ENCODE data around the gene ATXN10.

The ATXN10 gene

GRCh38 chr22:45832959-45833580 is 161.4 kb downstream of the ATXN10 start:
- no peak for DNase-seq

DNA sequence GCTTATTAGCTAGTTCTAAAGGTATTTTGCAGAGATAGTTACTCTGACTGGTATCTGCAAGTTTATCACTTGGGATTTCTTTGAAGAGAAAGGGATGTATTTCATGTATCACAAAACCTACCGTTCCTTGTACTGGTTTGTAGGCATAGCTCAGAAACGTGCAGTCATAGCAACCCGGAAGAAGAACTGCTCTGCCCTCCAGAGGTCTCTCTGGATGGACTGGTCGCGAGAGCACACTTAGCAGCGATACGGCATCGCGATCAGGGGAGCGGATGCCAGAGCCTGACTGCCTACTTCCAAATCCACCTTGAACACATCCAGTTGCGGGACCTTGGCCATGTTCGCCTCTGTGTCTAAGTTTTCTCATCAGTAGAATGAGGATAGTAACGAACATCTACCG is 162.0 kb downstream of the ATXN10 start:
- DNase-seq: no peak

DNA sequence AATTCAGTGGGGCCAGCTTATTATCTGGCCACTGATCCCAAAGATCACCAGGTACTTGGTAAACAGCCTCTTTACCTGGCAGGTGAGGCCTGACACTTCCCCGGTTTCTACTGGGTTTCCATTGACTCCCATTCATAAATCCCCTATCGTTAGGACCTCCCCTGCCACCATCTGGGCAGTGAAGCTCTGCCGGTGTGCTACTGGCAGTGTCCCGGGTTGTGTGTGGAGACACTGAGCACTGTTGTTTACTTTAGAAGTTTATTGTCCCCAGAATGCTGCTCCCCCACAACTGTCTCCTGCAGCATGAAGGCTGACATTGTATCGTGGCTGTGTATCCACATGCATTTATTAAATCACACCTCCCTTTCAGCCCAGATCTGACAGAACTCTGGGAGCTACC is 162.6 kb downstream of the ATXN10 start:
- no peak for DNase-seq

DNA sequence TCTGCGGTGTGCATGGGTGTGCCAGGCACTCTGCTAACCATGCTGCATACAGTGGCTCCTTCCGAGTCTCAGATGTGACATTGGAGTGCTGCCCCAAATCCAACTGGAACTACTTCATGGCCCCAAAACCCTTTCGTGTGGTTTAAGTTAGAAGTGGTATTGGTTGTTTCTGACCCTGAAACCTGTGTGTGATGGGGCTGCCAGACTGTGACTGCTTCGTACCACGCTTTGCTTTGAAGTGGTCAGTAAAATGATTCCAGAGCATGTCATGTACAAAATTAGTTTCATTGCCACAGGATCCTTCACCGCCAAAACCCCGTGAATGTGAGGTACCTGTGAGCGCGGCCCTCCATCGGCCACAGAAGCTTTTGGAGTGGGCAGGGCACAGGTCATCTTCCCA is 163.2 kb downstream of the ATXN10 start:
- no peak for DNase-seq

DNA sequence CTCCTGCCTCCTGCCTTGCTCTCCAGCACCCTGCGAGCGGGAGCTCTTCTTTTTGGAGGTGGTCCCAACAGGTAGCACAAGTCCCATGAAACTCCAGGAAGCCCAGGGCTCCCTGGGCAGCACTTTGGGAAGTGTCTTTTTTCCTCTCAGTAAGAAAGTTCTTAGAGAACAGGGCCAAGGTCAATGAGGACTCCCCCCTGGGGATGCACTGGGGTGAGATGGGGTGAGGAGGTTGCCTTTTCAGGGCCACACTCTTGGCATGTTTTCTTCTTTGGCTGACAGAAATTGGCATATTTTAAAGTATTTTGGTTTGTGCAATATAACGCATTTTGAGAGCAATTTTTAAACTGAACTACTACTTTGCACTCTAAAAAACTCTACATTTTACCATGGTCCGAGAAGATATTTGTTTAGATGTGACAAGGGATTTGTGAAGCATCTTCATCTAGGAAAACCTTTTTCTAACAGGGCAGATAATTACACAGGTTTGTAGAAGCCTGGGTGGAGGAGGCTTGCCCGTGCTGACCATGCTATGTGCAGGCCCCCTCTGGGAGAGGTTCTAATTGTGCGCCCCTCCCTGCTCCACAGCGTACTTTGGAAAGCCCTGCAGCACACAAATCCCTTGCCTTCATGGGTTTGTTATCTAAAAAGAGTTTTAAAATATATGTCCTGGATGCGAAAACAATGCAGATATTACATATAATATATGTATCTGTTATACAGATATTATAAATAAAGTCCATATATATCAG is 165.0 kb downstream of the ATXN10 start:
- no peak for DNase-seq

DNA sequence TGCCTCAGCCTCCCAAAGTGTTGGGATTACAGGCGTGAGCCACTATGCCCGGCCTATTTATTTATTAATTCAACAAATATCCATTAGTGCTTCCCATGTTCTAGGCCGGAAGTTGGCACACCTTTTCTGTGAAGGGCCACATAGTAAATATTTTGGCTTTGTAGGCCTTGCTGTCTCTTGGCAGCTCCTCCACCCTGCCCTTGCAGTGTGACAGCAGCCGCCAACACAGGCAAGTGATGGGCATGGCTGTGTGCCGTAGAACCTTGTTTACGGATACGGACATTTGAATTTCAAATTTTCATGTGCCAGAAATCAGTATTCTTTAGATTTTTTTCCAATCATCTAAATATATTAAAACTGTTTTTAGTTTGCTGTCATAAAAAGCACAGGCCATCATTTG is 165.9 kb downstream of the ATXN10 start:
- no peak for DNase-seq

DNA sequence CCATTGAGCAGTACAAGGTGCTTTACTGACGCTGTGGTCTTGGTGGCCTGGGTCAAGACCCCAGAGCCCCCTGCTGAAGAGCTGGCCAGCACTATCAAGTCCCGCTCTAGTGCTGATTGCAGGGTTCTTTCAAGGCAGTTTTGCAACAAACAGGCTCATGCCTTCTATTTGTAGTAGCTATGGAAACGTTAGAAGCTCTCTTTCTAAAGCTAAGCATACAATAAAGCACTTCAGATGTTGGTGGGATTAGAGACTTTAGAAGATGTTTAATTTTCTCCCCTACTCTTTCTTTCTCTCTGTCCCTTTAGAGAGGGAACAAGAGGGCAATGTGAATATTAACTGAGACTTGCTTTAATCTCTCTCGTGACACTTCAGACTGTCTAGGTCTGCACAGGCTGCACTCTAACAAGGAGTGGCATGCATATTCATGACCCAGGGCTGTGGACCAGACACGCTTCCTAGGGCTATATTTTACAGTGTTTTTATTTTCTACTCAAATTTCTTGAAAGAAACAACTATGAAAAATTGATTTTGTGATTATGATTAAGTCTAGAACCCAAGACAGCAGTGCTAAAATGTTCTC is 166.8 kb downstream of the ATXN10 start:
- no peak for DNase-seq

DNA sequence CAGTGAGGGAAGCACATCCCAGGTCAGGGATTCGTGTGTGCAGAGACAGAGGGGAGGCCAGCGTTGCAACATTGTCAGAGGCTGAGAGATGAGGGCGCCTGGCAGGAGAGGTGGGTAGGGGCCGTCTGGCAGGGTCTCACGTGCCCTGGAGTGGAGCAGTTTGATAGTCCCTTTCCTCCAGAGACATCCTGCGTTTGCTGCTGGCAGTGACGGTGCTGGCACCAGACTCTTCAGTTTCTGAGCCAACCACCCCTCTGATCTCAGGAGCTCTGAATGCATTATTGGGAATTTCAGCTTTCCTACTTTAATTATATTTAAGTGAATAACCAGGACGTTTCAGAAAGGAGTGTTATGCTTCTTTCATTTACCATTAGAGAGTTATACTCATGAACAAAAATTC is 168.8 kb downstream of the ATXN10 start:
- no peak for DNase-seq

- no peak for DNase-seq
Observed at GRCh38 chr22:45842291-45842991, 170.8 kb downstream of the ATXN10 start.

- no peak for DNase-seq
Observed at GRCh38 chr22:45843031-45843430, 171.4 kb downstream of the ATXN10 start.

- no peak for DNase-seq
Observed at GRCh38 chr22:45843986-45844385, 172.4 kb downstream of the ATXN10 start.

GRCh38 chr22:45845076-45845487 is 173.4 kb downstream of the ATXN10 start:
- no peak for DNase-seq

- DNase-seq: no peak
Observed at GRCh38 chr22:45846952-45847351, 175.3 kb downstream of the ATXN10 start.

- no peak for DNase-seq
Observed at GRCh38 chr22:45848904-45849303, 177.3 kb downstream of the ATXN10 start.

DNA sequence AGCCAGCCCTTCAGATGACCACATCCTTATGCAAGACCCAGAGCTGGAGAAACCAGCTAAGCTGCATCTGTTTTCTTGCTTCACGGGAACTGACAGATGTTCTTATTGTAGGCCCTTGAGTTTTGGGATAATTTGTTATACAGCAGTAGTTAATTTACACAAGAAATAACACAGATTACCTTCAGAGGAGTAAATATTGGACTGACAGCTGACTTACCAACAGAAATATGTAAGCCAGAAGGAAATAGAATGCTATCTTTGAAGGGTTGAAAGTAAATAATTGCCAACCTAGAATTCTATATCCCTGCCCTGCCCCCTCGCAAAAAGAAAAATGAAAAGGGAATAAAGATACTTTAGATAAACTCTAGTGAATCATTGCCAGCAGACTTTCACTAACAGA is 181.2 kb downstream of the ATXN10 start:
- DNase-seq: no peak

DNA sequence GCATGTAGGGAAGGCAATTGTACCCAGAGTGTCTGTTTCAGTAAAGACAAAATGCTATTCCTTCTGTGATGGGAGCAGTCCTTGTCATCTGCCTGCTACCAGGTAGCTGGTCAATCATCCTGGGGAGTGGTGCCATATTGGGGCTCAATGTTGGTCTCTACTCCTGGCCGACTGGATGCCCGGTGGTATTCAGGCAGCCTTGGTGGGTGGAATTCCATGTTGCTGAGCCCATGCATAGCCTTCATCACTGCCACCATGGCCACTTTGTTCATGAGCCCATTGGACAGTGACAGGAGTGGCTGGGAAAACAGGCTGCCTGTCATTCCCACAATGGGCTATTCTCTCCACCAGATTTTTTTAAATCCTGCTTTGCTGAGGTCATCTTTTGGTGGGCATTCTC is 184.3 kb downstream of the ATXN10 start:
- no peak for DNase-seq

DNA sequence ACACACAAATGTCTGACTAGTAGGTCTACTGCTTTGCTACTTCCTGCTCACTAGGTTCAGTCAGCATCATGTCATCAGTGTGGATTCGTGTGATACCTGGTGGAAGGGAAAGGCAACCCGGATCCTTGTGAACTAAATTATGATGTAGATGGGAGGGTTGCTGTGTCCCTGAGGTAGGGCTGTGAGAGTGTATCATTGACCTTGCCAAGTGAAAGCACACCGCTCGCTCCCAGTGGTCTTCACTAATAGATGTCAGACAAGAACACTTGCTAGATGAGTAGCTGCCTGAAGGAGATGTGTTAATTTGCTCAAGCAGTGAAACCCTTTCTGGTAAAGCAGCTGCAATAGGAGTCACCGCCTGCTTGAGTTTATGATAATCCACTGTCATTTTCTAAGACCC is 185.9 kb downstream of the ATXN10 start:
- no peak for DNase-seq

DNA sequence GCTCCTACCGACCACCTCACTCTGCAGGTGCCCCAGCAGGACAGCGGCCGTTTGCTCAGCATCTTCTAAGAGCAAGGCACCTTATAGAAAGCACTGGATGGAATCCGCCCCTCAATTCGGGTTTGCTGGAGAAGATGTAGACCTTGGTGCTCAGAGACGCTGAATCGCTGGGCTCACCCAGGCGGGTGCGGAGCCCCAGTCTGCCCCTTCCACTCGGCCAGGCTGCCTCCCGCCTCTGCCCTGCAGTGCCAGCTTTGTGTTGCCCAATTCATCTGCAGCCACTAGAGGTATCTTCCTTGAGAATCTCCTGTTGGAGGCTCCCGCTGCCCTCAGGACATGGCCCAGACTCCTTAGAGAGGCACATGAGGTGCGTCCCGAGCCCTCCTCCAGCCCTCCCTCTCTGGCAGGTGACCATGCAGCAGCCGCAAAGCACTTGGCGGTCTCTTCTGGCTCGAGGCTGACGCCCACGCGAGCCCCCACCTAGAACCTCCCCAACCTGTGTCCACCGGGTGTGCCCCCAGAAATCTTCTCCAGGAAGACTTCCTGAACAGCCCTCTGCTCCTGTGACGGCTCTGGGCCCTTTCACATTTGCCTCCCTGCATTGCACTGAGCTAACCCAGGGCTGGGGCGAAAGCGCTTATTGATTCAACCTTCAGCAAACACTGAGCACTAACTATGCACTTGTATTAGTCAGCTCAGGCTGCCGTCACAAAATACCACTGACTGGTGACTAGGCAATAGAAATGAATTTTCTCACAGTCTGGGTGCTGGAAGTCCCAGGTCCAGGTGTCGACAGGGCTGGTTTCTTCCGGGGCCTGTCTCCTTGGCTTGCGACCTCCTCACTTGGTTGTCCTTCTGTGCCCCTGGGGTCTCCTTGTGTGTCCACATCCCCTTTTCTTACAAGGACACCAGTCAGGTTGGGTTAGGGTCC is 187.9 kb downstream of the ATXN10 start:
- no peak for DNase-seq

- no peak for DNase-seq
Observed at GRCh38 chr22:45860201-45860600, 188.6 kb downstream of the ATXN10 start.

DNA sequence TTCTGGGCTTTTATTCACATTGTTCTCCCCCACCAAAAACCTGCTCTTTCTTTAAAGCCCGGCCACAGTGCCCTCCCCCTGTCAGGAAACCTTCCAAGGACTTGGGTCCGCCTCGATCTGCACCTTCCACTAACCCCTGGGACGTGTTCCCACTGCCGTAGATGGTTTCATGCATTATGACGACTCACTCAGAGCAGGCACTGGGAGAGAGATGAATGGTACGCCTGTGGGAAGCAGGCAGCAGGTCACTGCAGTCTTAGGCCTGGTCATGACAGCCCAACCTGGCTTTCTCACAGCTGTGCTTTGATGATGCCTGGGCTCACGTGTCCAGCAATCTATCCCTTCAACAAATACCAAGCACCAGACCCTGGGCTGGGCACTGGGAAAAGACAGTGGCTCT is 189.6 kb downstream of the ATXN10 start:
- no peak for DNase-seq

- DNase-seq: no peak
Observed at GRCh38 chr22:45863981-45864751, 192.5 kb downstream of the ATXN10 start.

DNA sequence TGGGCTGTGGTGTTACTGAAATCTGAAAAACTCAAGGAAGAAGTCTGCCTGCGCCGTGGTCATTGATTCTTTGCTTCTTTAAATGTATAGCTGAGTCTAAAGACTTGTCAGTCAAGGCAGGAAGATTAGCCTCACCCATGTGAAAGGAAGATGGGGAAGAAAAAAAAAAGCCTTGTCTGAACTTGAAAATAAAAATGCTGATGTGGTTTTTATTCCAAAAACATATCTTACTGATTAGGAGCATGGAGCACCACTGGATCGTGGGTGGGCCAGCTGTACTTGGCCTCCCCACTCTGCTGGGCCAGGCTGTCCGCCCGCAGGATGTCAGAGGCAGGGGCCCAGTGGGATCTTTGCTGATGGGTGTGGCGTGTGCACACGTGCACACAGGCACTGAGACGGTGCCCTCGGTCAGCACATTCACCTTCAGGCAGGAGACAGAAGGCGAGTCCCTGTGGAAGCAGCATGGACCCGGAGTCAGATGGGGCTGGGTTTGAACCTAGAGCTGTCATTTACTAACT is 193.4 kb downstream of the ATXN10 start:
- no peak for DNase-seq
